ENCODE data around the gene PTPRD. TPM values are rescaled to one million over a fixed set of nuclear protein-coding genes. Genes with fewer than 3 reads are reported as not detected.

Gene PTPRD
- total RNA-seq, 1 donor from 2014 or later = 0.05 TPM

GRCh38 chr9:10339152-10339551, 273.6 kb downstream of the PTPRD start:
- Mint-ChIP-seq H3K4me1 (ENCODE audit: low read depth) (no peaks in the 10 kb centered on the region), H3K27ac (no peak overlapping the region), H3K27me3 (ENCODE audit: insufficient read depth) (no peaks in the 10 kb centered on the region), H3K4me3 (no peak overlapping the region), H3K9me3 (peaks cover 3% of the 10 kb centered on the region), H3K36me3 (ENCODE audit: low read depth) (no peaks in the 10 kb centered on the region)
- intact Hi-C loops (cut with micrococcal nuclease) = no loop called here
- no peak for DNase-seq (ENCODE audit: low spot score)

GRCh38 chr9:10331157-10331556, 281.6 kb downstream of the PTPRD start:
- H3K9me3 Mint-ChIP-seq = peaks cover 3% of the 10 kb centered on the region
- no peaks in the 10 kb centered on the region for H3K36me3 Mint-ChIP-seq (ENCODE audit: low read depth)
- no peak for DNase-seq (ENCODE audit: low spot score)
- no peaks in the 10 kb centered on the region for H3K4me1 Mint-ChIP-seq (ENCODE audit: low read depth)
- H3K27me3 Mint-ChIP-seq (ENCODE audit: insufficient read depth) = no peaks in the 10 kb centered on the region
- no peak overlapping the region for H3K4me3 Mint-ChIP-seq
- H3K27ac Mint-ChIP-seq = no peak overlapping the region
- intact Hi-C loops (cut with micrococcal nuclease) = no loop called here

- H3K36me3 Mint-ChIP-seq (ENCODE audit: low read depth) = no peaks in the 10 kb centered on the region
- intact Hi-C loops (cut with micrococcal nuclease) = no loop called here
- no peaks in the 10 kb centered on the region for H3K4me1 Mint-ChIP-seq (ENCODE audit: low read depth)
These were observed 330.7 kb downstream of the PTPRD start for GRCh38 chr9:10282084-10282483.

GRCh38 chr9:10274988-10275387, 337.8 kb downstream of the PTPRD start:
- Mint-ChIP-seq H3K4me1 (ENCODE audit: low read depth) (no peaks in the 10 kb centered on the region), H3K36me3 (ENCODE audit: low read depth) (no peaks in the 10 kb centered on the region), H3K27me3 (ENCODE audit: insufficient read depth) (no peaks in the 10 kb centered on the region), H3K4me3 (no peak overlapping the region), H3K9me3 (no peaks in the 10 kb centered on the region), H3K27ac (no peak overlapping the region)
- intact Hi-C loops (cut with micrococcal nuclease) = no loop called here
- no peak for DNase-seq (ENCODE audit: low spot score)

More at GRCh38 chr9:10282084-10282483, 330.7 kb downstream of the PTPRD start:
- DNase-seq (ENCODE audit: low spot score) = no peak
- no peak overlapping the region for H3K4me3 Mint-ChIP-seq
- H3K9me3 Mint-ChIP-seq = no peaks in the 10 kb centered on the region
- no peak overlapping the region for H3K27ac Mint-ChIP-seq
- no peaks in the 10 kb centered on the region for H3K27me3 Mint-ChIP-seq (ENCODE audit: insufficient read depth)

- no peaks in the 10 kb centered on the region for H3K4me1 Mint-ChIP-seq (ENCODE audit: low read depth)
- intact Hi-C loops (cut with micrococcal nuclease) = no loop called here
- no peak overlapping the region for H3K4me3 Mint-ChIP-seq
- H3K27me3 Mint-ChIP-seq (ENCODE audit: insufficient read depth) = no peaks in the 10 kb centered on the region
- no peaks in the 10 kb centered on the region for H3K9me3 Mint-ChIP-seq
- DNase-seq (ENCODE audit: low spot score) = no peak
- H3K36me3 Mint-ChIP-seq (ENCODE audit: low read depth) = no peaks in the 10 kb centered on the region
- no peak overlapping the region for H3K27ac Mint-ChIP-seq
These were observed 338.6 kb downstream of the PTPRD start for GRCh38 chr9:10274175-10274574.

GRCh38 chr9:10272830-10273229, 340.0 kb downstream of the PTPRD start:
- Mint-ChIP-seq H3K36me3 (ENCODE audit: low read depth) (no peaks in the 10 kb centered on the region), H3K9me3 (no peaks in the 10 kb centered on the region), H3K4me3 (no peak overlapping the region), H3K27me3 (ENCODE audit: insufficient read depth) (no peaks in the 10 kb centered on the region), H3K27ac (no peak overlapping the region), H3K4me1 (ENCODE audit: low read depth) (no peaks in the 10 kb centered on the region)
- no peak for DNase-seq (ENCODE audit: low spot score)
- intact Hi-C loops (cut with micrococcal nuclease) = no loop called here

- Mint-ChIP-seq H3K27me3 (ENCODE audit: insufficient read depth) (no peaks in the 10 kb centered on the region), H3K27ac (no peak overlapping the region), H3K4me1 (ENCODE audit: low read depth) (no peaks in the 10 kb centered on the region), H3K9me3 (peaks cover 10% of the 10 kb centered on the region), H3K4me3 (no peak overlapping the region), H3K36me3 (ENCODE audit: low read depth) (no peaks in the 10 kb centered on the region)
- no peak for DNase-seq (ENCODE audit: low spot score)
- intact Hi-C loops (cut with micrococcal nuclease) = no loop called here
These were observed 344.0 kb downstream of the PTPRD start for GRCh38 chr9:10268531-10269485.

GRCh38 chr9:10265153-10265631, 347.6 kb downstream of the PTPRD start:
- intact Hi-C loops (cut with micrococcal nuclease) = no loop called here
- H3K9me3 Mint-ChIP-seq = peaks cover 20% of the 10 kb centered on the region
- H3K36me3 Mint-ChIP-seq (ENCODE audit: low read depth) = no peaks in the 10 kb centered on the region
- H3K27me3 Mint-ChIP-seq (ENCODE audit: insufficient read depth) = no peaks in the 10 kb centered on the region
- DNase-seq (ENCODE audit: low spot score) = no peak
- no peak overlapping the region for H3K27ac Mint-ChIP-seq
- H3K4me3 Mint-ChIP-seq = no peak overlapping the region
- H3K4me1 Mint-ChIP-seq (ENCODE audit: low read depth) = no peaks in the 10 kb centered on the region

- DNase-seq (ENCODE audit: low spot score) = no peak
- intact Hi-C loops (cut with micrococcal nuclease) = no loop called here
- no peak overlapping the region for H3K27ac Mint-ChIP-seq
- no peaks in the 10 kb centered on the region for H3K36me3 Mint-ChIP-seq (ENCODE audit: low read depth)
- peaks cover 20% of the 10 kb centered on the region for H3K9me3 Mint-ChIP-seq
- H3K27me3 Mint-ChIP-seq (ENCODE audit: insufficient read depth) = peaks cover 1% of the 10 kb centered on the region
- H3K4me1 Mint-ChIP-seq (ENCODE audit: low read depth) = no peaks in the 10 kb centered on the region
- H3K4me3 Mint-ChIP-seq = no peak overlapping the region
These were observed 352.3 kb downstream of the PTPRD start for GRCh38 chr9:10260501-10260900.

- no peaks in the 10 kb centered on the region for H3K4me1 Mint-ChIP-seq (ENCODE audit: low read depth)
- intact Hi-C loops (cut with micrococcal nuclease) = no loop called here
- peaks cover 1% of the 10 kb centered on the region for H3K27me3 Mint-ChIP-seq (ENCODE audit: insufficient read depth)
- DNase-seq (ENCODE audit: low spot score) = no peak
- no peak overlapping the region for H3K4me3 Mint-ChIP-seq
- no peak overlapping the region for H3K27ac Mint-ChIP-seq
- peaks cover 16% of the 10 kb centered on the region for H3K9me3 Mint-ChIP-seq
- H3K36me3 Mint-ChIP-seq (ENCODE audit: low read depth) = no peaks in the 10 kb centered on the region
These were observed 353.1 kb downstream of the PTPRD start for GRCh38 chr9:10259668-10260067.

GRCh38 chr9:10255758-10256157, 357.0 kb downstream of the PTPRD start:
- Mint-ChIP-seq H3K27ac (no peak overlapping the region), H3K27me3 (ENCODE audit: insufficient read depth) (peaks cover 1% of the 10 kb centered on the region), H3K4me1 (ENCODE audit: low read depth) (no peaks in the 10 kb centered on the region), H3K4me3 (no peak overlapping the region), H3K9me3 (peaks cover 4% of the 10 kb centered on the region), H3K36me3 (ENCODE audit: low read depth) (no peaks in the 10 kb centered on the region)
- no peak for DNase-seq (ENCODE audit: low spot score)
- intact Hi-C loops (cut with micrococcal nuclease) = no loop called here

GRCh38 chr9:10254338-10254737, 358.5 kb downstream of the PTPRD start:
- H3K27ac Mint-ChIP-seq = no peak overlapping the region
- H3K36me3 Mint-ChIP-seq (ENCODE audit: low read depth) = no peaks in the 10 kb centered on the region
- H3K27me3 Mint-ChIP-seq (ENCODE audit: insufficient read depth) = peaks cover 1% of the 10 kb centered on the region
- no peaks in the 10 kb centered on the region for H3K9me3 Mint-ChIP-seq
- DNase-seq (ENCODE audit: low spot score) = no peak
- H3K4me3 Mint-ChIP-seq = no peak overlapping the region
- no peaks in the 10 kb centered on the region for H3K4me1 Mint-ChIP-seq (ENCODE audit: low read depth)
- intact Hi-C loops (cut with micrococcal nuclease) = no loop called here

GRCh38 chr9:10253341-10253740, 359.5 kb downstream of the PTPRD start:
- intact Hi-C loops (cut with micrococcal nuclease) = no loop called here
- H3K36me3 Mint-ChIP-seq (ENCODE audit: low read depth) = no peaks in the 10 kb centered on the region
- H3K9me3 Mint-ChIP-seq = no peaks in the 10 kb centered on the region
- H3K27ac Mint-ChIP-seq = no peak overlapping the region
- no peak for DNase-seq (ENCODE audit: low spot score)
- H3K27me3 Mint-ChIP-seq (ENCODE audit: insufficient read depth) = peaks cover 1% of the 10 kb centered on the region
- H3K4me1 Mint-ChIP-seq (ENCODE audit: low read depth) = no peaks in the 10 kb centered on the region
- no peak overlapping the region for H3K4me3 Mint-ChIP-seq
